Choroid plexus epithelial cell (primary cell): ENCODE measurements around the gene SPAM1.

Experiments used
- DNase-seq: peaks from one replicate; pipeline ENCODE4 v3.0.0-alpha.2; 2010; ENCODE audit warnings: low read depth
- H3K4me3 ChIP-seq: 2 replicates; pipeline ENCODE4 v1.5.1; 2011; ENCODE audit warnings: low read depth, mild to moderate bottlenecking, control low read depth, low read length, moderate library complexity
- TF ChIP-seq, protein P1 (sequence below): conservative IDR thresholded peaks from 2 replicates; pipeline ENCODE4 v1.5.1; 2011; ENCODE audit warnings: low read depth, mild to moderate bottlenecking, control low read depth, inconsistent platforms, low read length, moderate library complexity

The SPAM1 gene

GRCh38 chr7:123974326-123974908 is 49.4 kb downstream of the SPAM1 start:
- TF ChIP-seq, protein P1, sequence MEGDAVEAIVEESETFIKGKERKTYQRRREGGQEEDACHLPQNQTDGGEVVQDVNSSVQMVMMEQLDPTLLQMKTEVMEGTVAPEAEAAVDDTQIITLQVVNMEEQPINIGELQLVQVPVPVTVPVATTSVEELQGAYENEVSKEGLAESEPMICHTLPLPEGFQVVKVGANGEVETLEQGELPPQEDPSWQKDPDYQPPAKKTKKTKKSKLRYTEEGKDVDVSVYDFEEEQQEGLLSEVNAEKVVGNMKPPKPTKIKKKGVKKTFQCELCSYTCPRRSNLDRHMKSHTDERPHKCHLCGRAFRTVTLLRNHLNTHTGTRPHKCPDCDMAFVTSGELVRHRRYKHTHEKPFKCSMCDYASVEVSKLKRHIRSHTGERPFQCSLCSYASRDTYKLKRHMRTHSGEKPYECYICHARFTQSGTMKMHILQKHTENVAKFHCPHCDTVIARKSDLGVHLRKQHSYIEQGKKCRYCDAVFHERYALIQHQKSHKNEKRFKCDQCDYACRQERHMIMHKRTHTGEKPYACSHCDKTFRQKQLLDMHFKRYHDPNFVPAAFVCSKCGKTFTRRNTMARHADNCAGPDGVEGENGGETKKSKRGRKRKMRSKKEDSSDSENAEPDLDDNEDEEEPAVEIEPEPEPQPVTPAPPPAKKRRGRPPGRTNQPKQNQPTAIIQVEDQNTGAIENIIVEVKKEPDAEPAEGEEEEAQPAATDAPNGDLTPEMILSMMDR: no peak
- no peak for DNase-seq
- no peak overlapping the region for H3K4me3 ChIP-seq

DNA sequence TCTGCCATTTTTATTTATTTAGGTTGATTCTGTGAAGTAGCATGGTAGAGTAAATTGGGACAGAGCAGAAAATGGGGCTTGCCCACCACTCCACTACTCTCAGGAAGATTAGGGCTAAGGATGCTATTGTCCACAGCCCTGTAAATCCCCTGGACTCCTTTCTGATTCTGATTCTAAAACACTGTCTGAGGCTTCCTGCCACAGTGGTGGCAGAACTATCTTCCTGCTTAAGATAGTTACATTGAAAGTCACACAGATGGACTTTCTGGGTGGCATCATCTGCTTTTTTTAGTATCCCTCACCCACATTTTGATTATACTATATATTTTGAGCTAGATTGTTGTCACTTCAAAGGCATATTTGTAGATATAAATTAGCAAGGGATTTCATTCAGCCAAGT is 50.0 kb downstream of the SPAM1 start:
- TF ChIP-seq, protein P1: no peak
- H3K4me3 ChIP-seq: no peak overlapping the region
- DNase-seq: no peak

- DNase-seq: no peak
- TF ChIP-seq, protein P1: no peak
- no peak overlapping the region for H3K4me3 ChIP-seq
Measured at GRCh38 chr7:123977081-123977480, 52.0 kb downstream of the SPAM1 start.

DNA sequence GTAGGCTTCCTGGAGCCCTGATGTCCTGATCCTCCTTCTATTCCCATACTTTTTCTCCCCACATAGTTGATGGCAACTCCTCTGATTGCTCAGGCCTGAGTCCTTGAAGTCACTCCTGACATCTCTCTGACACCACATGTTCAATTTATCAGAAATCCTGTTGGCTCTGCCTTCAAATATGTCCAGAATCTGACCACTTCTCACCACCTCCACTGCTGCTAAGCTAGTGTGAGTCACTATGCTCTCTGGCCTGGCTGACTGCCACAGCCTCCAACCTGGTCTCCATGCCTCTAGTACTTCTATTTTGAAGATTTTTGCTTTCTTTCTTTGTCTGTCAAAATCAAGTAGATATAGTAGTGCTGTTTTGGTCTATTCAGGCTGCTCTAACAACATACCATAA is 54.8 kb downstream of the SPAM1 start:
- no peak overlapping the region for H3K4me3 ChIP-seq
- TF ChIP-seq, protein P1: no peak
- DNase-seq: peak; percentile 81

DNA sequence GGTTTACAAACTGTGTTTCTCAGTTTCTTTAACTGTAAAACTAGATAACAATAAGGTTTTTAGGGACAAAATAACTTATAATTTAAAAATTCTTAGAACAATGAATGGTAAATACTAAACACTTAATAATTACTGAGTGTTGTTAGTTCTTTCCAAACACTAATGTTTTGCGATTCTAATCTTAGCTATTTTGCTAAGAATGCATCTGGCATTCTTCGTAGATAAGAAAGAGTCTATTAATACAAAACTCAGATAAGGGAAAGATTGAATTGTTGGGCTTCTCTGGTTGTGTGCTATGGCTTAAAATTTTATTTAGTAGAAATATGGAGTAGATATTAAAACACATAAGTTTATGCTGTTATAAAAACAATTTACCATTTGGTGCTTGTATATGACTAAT is 62.4 kb downstream of the SPAM1 start:
- peak; percentile 7 for DNase-seq

GRCh38 chr7:123992913-123993518 is 68.0 kb downstream of the SPAM1 start:
- H3K4me3 ChIP-seq: no peak overlapping the region
- TF ChIP-seq, protein P1: no peak
- DNase-seq: no peak

More for the DNA sequence above, 62.4 kb downstream of the SPAM1 start:
- TF ChIP-seq, protein P1: no peak
- H3K4me3 ChIP-seq: no peak overlapping the region

DNA sequence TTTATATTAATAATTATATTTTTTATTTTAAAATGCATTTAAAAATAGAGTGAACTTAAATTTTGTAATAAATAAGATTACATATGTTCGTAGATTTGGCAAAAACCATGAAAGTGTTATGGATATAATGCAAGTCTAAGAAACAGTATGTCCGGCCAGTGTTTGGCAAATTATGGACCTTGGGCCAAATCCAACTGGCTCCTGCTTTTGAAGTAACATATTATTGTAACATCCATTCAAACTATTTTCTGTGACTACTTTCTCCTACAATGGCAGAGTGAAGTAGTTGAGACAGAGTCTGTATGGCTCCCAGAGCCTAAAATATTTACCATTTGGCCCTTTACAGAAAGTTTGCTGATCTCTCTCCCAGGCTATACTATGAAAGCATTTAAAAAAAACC is 69.0 kb downstream of the SPAM1 start:
- DNase-seq: no peak
- TF ChIP-seq, protein P1: no peak
- H3K4me3 ChIP-seq: no peak overlapping the region
